Measurements from ENCODE around the gene P3H4.
"Not testable (repeated sequence)": the region's sequence is repeated elsewhere in the genome, so short reads cannot be mapped to it uniquely, and the experiment has no call there.

The P3H4 gene

DNA sequence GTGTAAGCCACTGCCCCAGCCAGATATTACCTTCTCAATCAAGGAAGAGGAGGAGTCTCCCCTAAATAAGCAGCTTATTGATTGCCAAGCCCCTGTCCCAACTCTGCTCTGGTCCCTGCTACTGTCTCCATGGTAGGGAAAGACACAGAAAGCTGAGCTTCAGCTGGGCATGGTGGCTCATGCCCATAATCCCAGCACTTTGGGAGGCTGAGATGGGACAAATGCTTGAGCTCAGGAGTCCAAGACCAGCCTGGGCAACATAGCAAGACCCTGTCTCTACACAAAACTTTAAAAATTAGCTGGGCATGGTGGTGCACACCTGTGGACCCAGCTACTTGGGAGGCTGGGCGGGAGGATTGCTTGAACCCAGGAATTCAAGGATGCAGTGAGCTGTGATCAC is 31.8 kb downstream of the P3H4 start:
- CTCF ChIA-PET = interaction anchor here (1.3 to 5.5 kb wide), 3 partner anchors 22 to 84 kb away, joined by 3 to 34 read pairs (median 3); partner anchors contain the start of gene P3H4
- no peak for DNase-seq (ENCODE audit: low read depth, low spot score)
- no peak overlapping the region for H3K4me3 ChIP-seq (ENCODE audit: low read depth, low read length)
- POLR2A ChIA-PET = no interaction called here
- TF ChIP-seq, protein P1, sequence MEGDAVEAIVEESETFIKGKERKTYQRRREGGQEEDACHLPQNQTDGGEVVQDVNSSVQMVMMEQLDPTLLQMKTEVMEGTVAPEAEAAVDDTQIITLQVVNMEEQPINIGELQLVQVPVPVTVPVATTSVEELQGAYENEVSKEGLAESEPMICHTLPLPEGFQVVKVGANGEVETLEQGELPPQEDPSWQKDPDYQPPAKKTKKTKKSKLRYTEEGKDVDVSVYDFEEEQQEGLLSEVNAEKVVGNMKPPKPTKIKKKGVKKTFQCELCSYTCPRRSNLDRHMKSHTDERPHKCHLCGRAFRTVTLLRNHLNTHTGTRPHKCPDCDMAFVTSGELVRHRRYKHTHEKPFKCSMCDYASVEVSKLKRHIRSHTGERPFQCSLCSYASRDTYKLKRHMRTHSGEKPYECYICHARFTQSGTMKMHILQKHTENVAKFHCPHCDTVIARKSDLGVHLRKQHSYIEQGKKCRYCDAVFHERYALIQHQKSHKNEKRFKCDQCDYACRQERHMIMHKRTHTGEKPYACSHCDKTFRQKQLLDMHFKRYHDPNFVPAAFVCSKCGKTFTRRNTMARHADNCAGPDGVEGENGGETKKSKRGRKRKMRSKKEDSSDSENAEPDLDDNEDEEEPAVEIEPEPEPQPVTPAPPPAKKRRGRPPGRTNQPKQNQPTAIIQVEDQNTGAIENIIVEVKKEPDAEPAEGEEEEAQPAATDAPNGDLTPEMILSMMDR (IDR thresholded peaks at IDR 0.05; ENCODE audit: insufficient read depth, low read length, missing control alignments) = no peak

DNA sequence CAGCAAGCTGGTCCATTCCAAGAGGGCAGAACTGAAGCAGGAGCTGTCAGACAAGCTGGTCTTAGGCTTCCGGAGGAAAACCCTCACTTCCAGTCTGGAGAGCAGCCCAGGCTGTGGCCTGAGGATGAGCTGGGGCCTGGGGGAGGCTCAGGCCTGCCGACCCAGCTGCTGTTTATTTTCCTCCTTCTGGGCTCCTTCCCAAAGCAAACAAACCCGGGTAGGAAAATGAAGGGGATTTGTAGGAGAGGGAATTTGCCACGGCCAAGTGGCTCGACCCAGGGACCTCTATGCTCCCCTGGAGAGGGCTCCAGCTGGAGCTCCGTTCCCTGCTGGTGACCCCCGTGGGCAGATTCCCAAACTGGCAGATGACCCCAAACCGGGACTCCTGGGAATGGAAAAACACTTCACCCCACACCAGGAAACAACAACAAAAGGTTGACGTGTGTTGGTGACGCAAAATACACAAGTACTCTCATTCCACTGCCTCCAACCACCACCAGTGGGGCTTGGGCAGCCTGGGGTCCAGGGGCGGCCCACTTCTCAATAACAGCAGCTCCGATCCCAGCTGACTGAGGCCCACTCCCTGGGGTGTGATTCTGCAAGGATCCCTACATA is 34.1 kb downstream of the P3H4 start:
- peak; percentile 47 for DNase-seq (ENCODE audit: low read depth, low spot score)
- POLR2A ChIA-PET = interaction anchor here (0.6 to 1.4 kb wide), 6 partner anchors 9 to 89 kb away, joined by 3 to 12 read pairs (median 3); partner anchors contain the start of genes EIF1 and JUP
- TF ChIP-seq, protein P1 (IDR thresholded peaks at IDR 0.05; ENCODE audit: insufficient read depth, low read length, missing control alignments) = no peak
- no peak overlapping the region for H3K4me3 ChIP-seq (ENCODE audit: low read depth, low read length)
- CTCF ChIA-PET = interaction anchor here (0.8 to 5.5 kb wide), 8 partner anchors 8 to 45 kb away, joined by 3 to 34 read pairs (median 4); partner anchors contain the start of genes JUP and P3H4

DNA sequence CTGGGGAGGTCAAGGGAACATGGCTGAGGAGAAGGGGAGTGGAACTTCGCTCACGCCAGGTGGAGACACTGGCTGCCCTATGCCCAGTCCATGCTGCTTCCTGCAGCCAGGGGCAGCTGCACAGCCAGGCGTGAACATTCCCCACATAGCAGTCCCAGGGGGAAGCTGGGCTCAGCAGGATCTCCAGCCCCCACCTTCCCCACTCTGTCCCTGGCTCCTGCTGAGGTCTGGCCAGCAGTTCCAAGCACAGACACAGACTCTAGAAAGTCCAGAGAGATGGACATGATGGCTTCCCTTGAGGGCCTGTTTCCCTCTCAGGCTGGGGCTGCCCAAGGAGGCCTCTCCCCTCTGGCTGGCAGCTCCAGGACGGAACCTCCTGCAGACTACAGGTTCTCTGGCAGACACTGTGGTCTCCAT is 34.6 kb downstream of the P3H4 start:
- ChIA-PET POLR2A (interaction anchor here (0.6 to 1.4 kb wide), 5 partner anchors 9 to 89 kb away, joined by 3 to 12 read pairs (median 3); partner anchors contain the start of genes EIF1 and JUP), CTCF (interaction anchor here (0.8 to 5.5 kb wide), 6 partner anchors 9 to 40 kb away, joined by 3 to 34 read pairs (median 6); partner anchors contain the start of genes JUP and P3H4)
- TF ChIP-seq, protein P1 (IDR thresholded peaks at IDR 0.05; ENCODE audit: insufficient read depth, low read length, missing control alignments) = no peak
- H3K4me3 ChIP-seq (ENCODE audit: low read depth, low read length) = no peak overlapping the region
- DNase-seq (ENCODE audit: low read depth, low spot score) = no peak

DNA sequence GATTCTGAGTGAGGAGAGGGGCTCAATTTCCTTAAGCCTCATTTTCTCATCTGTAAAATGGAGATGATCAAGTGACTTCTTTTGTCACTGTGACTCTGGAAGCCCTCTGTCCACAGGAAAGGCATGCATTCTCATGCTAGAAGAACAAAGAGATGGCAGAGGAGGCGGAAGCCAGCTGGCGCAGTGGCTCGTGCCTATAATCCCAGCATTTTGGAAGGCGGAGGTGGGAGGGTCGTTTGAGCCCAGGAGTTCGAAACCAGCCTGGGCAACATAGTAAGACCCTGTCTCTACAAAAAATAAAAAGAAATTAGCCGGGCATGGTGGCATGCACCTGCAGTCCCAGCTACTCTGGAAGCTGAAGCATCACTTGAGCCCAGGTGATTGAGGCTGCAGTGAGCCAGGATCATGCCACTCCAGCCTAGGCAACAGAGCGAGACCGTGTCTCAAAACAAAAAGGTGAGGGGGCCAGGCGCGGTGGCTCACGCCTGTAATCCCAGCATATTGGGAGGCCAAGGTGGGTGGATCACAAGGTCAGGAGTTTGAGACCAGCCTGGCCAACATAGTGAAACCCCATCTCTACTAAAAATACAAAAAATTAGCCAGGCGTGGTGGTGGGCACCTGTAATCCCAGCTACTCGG is 35.4 kb downstream of the P3H4 start:
- H3K4me3 ChIP-seq (ENCODE audit: low read depth, low read length); DNase-seq (ENCODE audit: low read depth, low spot score): not testable (repeated sequence)
- ChIA-PET CTCF (interaction anchor here (1.5 to 2.9 kb wide), 3 partner anchors 10 to 39 kb away, joined by 4 to 31 read pairs (median 8); partner anchors contain the start of genes JUP and P3H4), POLR2A (interaction anchor here (1.4 kb wide), 1 partner anchor 10 kb away, joined by 12 read pairs; the partner anchor contains the start of gene JUP)

DNA sequence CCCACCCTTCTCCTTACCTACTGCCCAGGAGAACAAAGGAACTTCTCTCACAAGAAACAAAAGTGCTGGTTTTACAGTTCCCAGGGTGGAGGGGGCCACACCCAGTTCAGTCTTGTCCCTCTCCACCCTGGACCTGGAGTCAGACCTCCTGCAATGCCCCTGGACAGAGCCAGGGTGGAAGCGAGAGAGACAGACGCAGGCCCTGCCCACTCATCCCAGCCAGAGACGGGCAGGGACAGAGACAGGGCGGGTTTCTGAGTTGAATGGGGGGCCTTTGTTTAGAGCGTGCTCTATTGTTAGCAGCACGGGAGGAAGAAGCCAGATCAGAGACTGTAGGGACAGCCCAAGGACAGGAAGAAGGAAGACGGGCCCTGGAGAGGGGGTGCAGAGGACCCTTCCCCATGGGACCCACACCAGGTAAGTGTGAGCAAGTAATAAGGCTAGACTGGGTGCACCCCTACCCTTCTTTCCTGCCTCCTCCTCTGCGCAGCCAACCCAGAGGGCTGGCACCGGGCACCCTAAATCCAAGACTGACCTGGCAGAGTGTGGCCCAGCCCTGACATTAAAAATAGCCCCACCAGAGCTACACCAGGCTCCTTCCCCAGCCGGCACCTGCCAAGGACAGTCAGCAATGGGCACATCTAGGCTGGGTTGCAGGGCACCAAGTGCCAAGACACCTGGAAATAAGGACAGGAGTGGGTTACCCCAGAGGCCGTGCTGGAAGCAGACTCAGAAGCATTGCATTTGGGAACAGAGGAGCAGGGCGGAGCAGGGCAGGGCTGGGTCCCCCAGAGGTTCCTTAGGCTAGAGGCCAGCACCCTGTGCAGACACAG is 36.1 kb downstream of the P3H4 start:
- TF ChIP-seq, protein P1 (IDR thresholded peaks at IDR 0.05; ENCODE audit: insufficient read depth, low read length, missing control alignments) = no peak
- ChIA-PET CTCF (interaction anchor here (0.5 to 3.1 kb wide), 5 partner anchors 10 to 80 kb away, joined by 3 to 31 read pairs (median 9); partner anchors contain the start of genes JUP and P3H4), POLR2A (no interaction called here)
- no peak overlapping the region for H3K4me3 ChIP-seq (ENCODE audit: low read depth, low read length)
- no peak for DNase-seq (ENCODE audit: low read depth, low spot score)

DNA sequence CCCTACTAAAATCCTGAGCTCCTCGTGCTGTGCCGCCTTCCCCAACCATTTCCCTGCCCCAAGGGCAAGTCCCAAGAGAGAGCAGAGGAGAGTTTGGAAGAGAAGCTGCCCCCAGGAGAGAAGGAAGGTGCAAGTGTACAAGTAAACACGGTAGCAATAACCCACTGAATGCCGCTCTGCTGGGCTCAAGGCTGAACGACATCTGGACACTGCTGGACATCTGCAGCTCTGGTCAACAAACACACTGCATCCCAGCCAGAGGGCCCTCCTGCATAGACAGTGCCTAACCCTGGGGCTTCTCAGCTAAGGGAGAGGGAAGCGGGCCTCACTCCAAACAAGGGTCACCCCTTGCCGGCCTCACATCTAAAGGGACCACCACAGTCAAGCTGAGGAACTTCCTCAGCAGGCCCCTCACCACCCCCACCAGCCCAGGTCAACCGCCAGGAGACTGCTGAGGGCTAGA is 38.0 kb downstream of the P3H4 start:
- ChIA-PET CTCF (interaction anchor here (0.9 to 3.1 kb wide), 7 partner anchors 13 to 78 kb away, joined by 3 to 16 read pairs (median 4); partner anchors contain the start of gene JUP), POLR2A (interaction anchor here (0.6 to 1.1 kb wide), 3 partner anchors 11 to 26 kb away, joined by 3 read pairs; no protein-coding TSS in a partner anchor)
- no peak for DNase-seq (ENCODE audit: low read depth, low spot score)
- no peak overlapping the region for H3K4me3 ChIP-seq (ENCODE audit: low read depth, low read length)
- TF ChIP-seq, protein P1 (IDR thresholded peaks at IDR 0.05; ENCODE audit: insufficient read depth, low read length, missing control alignments) = no peak

Measured in AG04449 (cell line).